GM18907 (cell line): Measurements from ENCODE around the gene OS9.

Experiments
- ATAC-seq: cut with Tn5 transposase; IDR thresholded peaks from one replicate; pipeline ENCODE4 v1.9.1; 2021; ENCODE audit warnings: mild to moderate bottlenecking, moderate library complexity; ENCODE audit not compliant: unreplicated experiment

OS9 gene

DNA sequence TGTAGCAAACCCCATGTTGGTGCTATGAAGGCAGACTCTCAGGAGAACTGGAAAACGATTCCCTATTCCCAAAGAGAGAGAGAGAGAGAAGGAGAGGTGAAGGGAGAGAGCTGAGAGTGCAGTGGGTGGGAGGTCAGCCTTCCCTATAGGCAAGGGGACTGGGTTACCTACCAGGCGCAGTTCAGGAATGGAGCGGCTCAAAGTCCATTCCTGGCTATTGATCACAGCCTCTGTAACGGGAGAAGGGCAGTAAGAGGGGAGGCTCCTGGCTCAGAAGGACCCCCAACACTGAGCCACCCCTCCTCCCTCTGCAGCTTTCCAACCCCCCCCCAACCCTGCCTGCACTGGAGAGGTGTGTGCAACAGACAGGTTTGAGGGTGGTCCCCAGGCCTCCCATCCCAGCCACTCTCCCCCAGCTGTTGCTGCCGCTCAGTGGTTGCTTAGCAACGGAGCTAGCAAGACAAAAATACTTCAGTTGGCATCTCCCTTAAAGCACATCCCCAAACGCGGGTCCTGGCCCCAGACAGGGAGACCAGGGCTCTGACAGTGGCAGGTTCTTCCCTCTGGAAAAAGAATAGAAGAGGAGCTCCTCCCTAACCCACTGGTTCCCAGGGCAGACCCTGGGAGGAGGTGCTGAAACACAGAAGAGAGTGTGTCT is 41.4 kb downstream of the OS9 start:
- ATAC-seq = no peak

- no peak for ATAC-seq
Observed at GRCh38 chr12:57735952-57736740, 42.2 kb downstream of the OS9 start.

DNA sequence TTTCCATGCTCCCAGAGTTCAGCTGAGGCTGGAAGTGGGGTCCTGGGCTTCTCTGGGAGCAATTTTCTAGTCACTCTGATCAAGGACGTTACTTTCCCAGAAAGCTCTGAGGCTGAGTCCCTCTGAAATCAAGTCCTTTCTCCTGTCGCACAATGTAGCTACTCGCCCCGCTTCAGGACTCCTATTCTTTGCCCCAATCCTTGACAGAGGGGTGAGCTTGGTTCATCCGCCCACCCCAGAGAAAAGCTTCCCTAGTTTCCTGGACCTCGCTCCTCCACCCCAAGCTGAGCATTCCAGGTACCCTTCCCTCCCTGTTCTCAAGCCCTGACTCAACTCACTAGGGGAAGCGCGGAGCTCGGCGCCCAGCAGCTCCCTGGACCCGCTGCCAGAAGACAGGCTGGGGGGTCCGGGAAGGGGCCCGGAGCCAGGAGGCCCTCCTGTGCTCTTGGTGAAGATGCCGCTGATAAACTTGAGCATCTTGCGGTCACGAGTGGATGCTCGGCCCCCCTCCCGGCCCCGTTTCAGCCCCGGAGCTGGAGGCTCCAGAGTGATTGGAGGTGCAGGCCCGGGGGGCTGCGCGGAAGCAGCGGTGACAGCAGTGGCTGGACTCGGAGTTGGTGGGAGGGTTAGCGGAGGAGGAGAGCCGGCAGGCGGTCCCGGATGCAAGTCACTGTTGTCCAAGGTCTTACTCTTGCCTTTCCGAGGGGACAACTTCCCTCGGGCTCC is 43.0 kb downstream of the OS9 start:
- ATAC-seq = no peak

DNA sequence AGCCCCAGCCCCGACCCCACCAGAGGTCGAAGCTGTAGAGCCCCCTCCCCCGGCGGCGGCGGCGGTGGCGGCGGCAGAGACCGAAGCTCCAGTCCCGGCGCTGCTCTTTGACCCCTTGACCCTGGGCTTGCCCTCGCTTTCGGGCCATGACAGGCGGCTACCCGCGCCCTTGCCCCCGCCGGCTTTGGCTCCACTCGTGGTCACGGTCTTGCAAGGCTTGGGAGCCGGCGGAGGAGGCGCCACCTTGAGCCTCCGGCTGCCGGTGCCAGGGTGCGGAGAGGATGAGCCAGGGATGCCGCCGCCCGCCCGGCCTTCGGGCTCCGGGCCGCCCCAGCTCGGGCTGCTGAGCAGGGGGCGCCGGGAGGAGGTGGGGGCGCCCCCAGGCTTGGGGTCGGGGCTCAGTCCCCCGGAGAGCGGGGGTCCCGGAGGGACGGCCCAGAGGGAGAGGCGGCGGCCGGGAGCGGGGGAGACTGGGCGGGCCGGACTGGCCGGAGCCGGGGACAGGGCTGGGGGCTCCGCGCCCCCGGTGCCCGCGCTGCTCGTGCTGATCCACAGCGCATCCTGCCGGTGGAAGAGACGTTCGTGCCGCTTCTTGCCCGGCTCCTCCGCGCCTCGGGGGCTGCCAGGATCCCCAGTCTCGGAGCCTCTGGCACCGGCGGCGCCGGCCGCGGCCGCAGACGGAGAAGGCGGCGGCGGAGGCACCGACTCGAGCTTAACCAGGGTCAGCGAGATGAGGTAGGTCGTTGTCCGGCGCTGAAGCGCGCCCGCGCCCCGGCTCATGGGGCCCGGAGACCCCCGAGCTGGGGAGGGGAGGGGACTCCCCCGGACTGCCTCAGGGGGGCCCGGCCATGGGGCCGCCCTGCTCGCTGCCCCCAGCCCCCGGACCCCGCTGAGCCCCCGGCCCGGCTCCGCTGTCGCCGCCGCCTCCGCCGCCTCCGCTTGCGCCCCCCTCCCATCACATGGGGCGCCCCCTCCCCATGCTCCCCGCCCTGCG is 43.8 kb downstream of the OS9 start:
- no peak for ATAC-seq

- ATAC-seq = no peak
Observed at GRCh38 chr12:57738661-57739237, 44.8 kb downstream of the OS9 start, which contains the start of gene AGAP2. TSS of gene AGAP2 (minus strand) at chr12:57738742. CDS start at chr12:57738246, 496 bp downstream.

- no peak for ATAC-seq
Observed at GRCh38 chr12:57739387-57739786, 45.5 kb downstream of the OS9 start.

- ATAC-seq = no peak
Observed at GRCh38 chr12:57739914-57740538, 46.1 kb downstream of the OS9 start.

GRCh38 chr12:57740656-57741412 is 46.9 kb downstream of the OS9 start:
- ATAC-seq = peak; percentile 60

DNA sequence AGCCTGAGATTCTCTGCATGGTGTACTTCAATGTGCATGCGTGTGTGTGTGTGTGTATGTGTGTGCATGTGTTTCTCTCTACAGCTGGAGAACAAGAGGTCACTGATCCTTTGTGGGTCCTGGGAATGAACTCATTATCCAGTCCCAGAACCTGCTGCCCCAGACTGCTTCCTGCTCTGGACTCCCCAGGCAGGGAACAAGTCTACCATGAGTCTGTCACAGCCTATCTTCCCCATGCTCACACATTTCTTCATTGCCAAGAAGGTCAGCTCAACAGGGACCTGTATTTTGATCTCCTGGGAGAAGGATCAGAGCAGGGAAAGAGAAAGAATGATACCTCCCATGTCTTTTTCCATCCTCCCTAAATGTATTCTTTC is 47.5 kb downstream of the OS9 start:
- no peak for ATAC-seq

DNA sequence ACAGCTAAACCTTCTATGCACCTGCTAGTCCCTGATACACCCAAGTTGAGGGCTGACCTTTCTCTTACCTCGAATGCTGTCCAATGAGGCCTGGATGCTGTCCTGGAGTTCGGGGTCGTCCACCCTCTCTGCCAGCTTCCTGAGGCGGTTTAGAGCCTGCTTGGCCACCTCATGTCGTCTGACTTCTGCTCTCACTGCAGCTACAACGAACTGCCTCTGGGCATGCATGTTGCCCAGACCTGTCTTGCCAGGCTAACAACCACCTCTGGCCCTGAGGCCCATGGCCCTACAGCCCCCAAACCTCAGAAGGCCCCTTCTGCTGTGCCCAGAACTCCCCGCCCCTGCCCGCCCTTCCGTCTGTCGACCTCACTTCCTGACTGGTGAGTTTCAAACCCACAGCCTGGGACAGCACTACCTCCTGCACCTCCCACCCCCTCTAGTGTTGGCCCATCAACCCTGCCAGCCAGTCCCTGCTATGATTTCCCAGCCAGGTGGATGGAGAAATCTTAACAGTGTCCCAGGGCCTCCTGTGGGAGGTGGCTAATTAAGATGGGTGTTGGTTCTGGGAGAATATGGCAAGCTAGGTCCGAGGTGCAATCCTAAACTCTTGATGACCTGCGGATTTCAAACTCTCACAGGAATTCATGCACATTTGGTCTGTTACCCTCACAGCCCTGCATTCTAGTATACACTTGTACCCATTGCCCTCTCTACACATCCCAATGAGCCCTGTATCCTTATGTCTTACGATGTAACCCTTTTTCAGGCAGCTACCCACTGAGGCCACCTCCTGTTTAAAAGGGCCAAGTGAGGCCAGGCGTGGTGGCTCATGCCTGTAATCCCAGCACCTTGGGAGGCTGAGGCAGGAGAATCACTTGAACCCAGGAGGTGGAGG is 48.2 kb downstream of the OS9 start:
- ATAC-seq = peak; percentile 64

GRCh38 chr12:57743769-57744168 is 49.8 kb downstream of the OS9 start:
- ATAC-seq = no peak

GRCh38 chr12:57744194-57744776 is 50.4 kb downstream of the OS9 start:
- peak; percentile 33 for ATAC-seq

GRCh38 chr12:57744777-57745484 is 51.0 kb downstream of the OS9 start, which contains the start of gene TSPAN31:
TSS of gene TSPAN31 (plus strand) at chr12:57745039. CDS start at chr12:57745155, 116 bp downstream.
- ATAC-seq = peak; percentile 85

- ATAC-seq = no peak
Observed at GRCh38 chr12:57745485-57745881, 51.6 kb downstream of the OS9 start.

DNA sequence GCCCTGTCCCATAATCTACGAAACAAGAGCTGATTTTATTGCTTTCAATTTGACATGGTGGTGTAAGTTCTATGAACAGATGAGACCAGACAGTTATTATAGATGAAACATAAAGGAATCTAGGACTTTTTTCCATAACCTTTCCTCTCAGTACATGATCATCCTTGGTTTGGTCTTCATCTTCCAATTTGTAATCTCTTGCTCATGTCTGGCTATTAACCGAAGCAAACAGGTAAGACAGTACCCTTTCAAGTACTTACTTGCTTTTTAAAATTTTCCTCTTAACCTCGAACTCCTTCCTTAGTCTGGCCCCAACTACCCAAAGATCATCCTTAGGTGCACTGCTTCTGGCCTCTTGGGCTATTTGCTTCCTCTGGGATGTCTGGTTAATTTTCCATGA is 52.1 kb downstream of the OS9 start:
- no peak for ATAC-seq

DNA sequence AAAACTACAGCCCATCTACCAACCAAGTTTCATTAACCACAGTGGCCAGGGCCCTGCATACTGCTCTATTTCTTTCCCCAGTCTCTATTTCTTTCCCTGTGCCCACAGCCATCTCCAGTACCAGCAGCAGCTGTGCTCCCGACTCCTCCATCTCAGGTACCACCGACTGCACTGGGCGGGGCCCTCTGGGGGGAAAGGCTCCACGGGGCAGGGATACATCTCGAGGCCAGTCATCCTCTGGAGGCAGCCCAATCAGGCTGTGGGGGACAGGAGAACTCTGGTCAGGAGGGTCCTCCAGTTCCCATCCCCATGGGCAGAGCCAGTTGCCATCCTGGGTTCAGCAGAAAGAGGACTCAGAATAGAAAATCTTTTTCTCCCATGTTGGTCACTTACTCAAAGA is 55.1 kb downstream of the OS9 start:
- ATAC-seq = no peak
